Mammary epithelial cell (primary cell): ENCODE results near the gene MYOC.

Source experiments
- CTCF ChIP-seq, 2 donors: IDR thresholded peaks in 1 of 2; conservative IDR thresholded peaks in 1 of 2; 2 replicates each; pipeline ENCODE4 v1.5.1; 2011 to 2012; ENCODE audit warnings: inconsistent platforms in 2 of 2, low read length in 2 of 2, mild to moderate bottlenecking in 2 of 2, control low read depth in 1 of 2, low read depth in 1 of 2; ENCODE audit not compliant: insufficient read depth in 1 of 2; ENCODE audit errors: extremely low read depth in 1 of 2
- EZH2 ChIP-seq: IDR thresholded peaks from 2 replicates; pipeline ENCODE4 v1.6.1; 2012; ENCODE audit warnings: low read length, inconsistent platforms, borderline replicate concordance

GRCh38 chr1:171627020-171627419 lies 25.5 kb downstream of the MYOC start:
- TF ChIP-seq CTCF (conservative IDR thresholded peaks at IDR 0.05 in 1 of 2, IDR thresholded peaks at IDR 0.05 in 1 of 2; ENCODE audit: extremely low read depth in 1 of 2, insufficient read depth in 1 of 2, low read depth in 1 of 2, low read length in 2 of 2) (no peak), EZH2 (no peak)
